Measurements from ENCODE around the gene LIPT2. TPM values are rescaled to one million over a fixed set of nuclear protein-coding genes. Genes with fewer than 3 reads are reported as not detected.

The LIPT2 gene
- total RNA-seq, 1 experiment from 2014 or later: 14.4 TPM

DNA sequence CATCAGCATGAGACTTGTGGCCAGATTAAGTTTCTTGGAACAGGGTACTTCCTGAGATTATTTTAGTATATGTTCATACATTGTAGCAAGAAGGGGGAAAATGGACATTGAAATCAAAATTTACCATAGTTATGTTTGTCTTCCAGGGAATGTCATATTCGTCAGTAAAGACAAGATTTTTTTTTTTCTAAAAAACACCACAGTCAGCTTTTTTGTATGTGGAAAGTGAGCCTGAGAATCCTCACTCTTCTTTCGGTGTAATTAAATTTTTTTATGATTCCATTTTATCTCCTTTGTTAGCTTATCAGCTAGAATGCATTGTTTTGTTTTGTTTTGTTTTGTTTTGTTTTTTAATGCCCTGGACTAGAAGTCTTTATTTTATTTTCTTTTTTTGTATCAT, 31.5 kb upstream of the LIPT2 start:
- H3K4me3 Mint-ChIP-seq (ENCODE audit: unreplicated experiment): no peak overlapping the region
- H3K36me3 Mint-ChIP-seq (ENCODE audit: insufficient read depth, unreplicated experiment): no peaks in the 10 kb centered on the region
- H3K36me3 ChIP-seq (ENCODE audit: control insufficient read depth, insufficient read depth, low read length): no peaks in the 10 kb centered on the region
- H3K4me1 Mint-ChIP-seq (ENCODE audit: low read depth, unreplicated experiment): no peaks in the 10 kb centered on the region
- no peaks in the 10 kb centered on the region for H3K9me3 ChIP-seq
- no peak for DNase-seq
- H3K27ac Mint-ChIP-seq (ENCODE audit: unreplicated experiment): no peak overlapping the region
- POLR2A ChIA-PET: no interaction called here
- TF ChIP-seq, protein P1, sequence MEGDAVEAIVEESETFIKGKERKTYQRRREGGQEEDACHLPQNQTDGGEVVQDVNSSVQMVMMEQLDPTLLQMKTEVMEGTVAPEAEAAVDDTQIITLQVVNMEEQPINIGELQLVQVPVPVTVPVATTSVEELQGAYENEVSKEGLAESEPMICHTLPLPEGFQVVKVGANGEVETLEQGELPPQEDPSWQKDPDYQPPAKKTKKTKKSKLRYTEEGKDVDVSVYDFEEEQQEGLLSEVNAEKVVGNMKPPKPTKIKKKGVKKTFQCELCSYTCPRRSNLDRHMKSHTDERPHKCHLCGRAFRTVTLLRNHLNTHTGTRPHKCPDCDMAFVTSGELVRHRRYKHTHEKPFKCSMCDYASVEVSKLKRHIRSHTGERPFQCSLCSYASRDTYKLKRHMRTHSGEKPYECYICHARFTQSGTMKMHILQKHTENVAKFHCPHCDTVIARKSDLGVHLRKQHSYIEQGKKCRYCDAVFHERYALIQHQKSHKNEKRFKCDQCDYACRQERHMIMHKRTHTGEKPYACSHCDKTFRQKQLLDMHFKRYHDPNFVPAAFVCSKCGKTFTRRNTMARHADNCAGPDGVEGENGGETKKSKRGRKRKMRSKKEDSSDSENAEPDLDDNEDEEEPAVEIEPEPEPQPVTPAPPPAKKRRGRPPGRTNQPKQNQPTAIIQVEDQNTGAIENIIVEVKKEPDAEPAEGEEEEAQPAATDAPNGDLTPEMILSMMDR (IDR thresholded peaks at IDR 0.05; ENCODE audit: insufficient read depth in 1 of 2, low read depth in 1 of 2, low read length in 1 of 2, severe bottlenecking in 1 of 2, unreplicated experiment in 1 of 2): no peak
- peaks cover 3% of the 10 kb centered on the region for H3K27me3 Mint-ChIP-seq (ENCODE audit: insufficient read depth, unreplicated experiment)
- no peaks in the 10 kb centered on the region for H3K4me1 ChIP-seq
- intact Hi-C loops (cut with micrococcal nuclease; ENCODE audit: unreplicated experiment): no loop called here
- BruUV-seq (replicated peaks): no TSS peak
- no peaks in the 10 kb centered on the region for H3K9me3 Mint-ChIP-seq (ENCODE audit: unreplicated experiment)
- H3K4me3 ChIP-seq (ENCODE audit: low read depth, low read length): no peak overlapping the region
- CTCF ChIA-PET: no interaction called here
- no peaks in the 10 kb centered on the region; the same call in 1 of the 2 replicates for H3K27me3 ChIP-seq (replicated peaks; ENCODE audit: control insufficient read depth, insufficient read depth, low read length)

DNA sequence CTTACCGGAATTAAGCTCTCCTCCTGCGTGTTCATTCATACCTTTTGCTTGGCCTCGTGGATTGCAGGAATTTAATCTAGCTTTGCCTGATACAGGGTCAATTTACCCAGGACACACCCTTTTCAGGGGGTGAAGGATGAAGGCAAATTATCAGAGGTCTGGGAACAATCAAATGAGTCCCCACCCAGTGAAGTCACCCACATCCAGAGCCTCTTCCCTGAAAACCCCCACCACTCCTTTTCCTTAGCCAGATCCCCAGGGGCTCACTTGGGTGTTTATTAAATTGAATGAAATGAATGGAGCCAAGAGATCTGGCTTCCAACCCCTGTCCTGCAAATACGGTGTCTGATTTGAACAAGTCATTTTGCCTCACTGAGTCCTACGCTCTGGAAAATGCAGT, 31.0 kb upstream of the LIPT2 start:
- Mint-ChIP-seq H3K4me1 (ENCODE audit: low read depth, unreplicated experiment) (no peaks in the 10 kb centered on the region), H3K4me3 (ENCODE audit: unreplicated experiment) (no peak overlapping the region), H3K9me3 (ENCODE audit: unreplicated experiment) (no peaks in the 10 kb centered on the region), H3K36me3 (ENCODE audit: insufficient read depth, unreplicated experiment) (no peaks in the 10 kb centered on the region), H3K27ac (ENCODE audit: unreplicated experiment) (no peak overlapping the region), H3K27me3 (ENCODE audit: insufficient read depth, unreplicated experiment) (peaks cover 3% of the 10 kb centered on the region)
- H3K4me3 ChIP-seq (ENCODE audit: low read depth, low read length): no peak overlapping the region
- H3K27me3 ChIP-seq (replicated peaks; ENCODE audit: control insufficient read depth, insufficient read depth, low read length): no peaks in the 10 kb centered on the region; the same call in 1 of the 2 replicates
- BruUV-seq (replicated peaks): no TSS peak
- no peaks in the 10 kb centered on the region for H3K4me1 ChIP-seq
- ChIA-PET CTCF (no interaction called here), POLR2A (no interaction called here)
- DNase-seq: no peak
- intact Hi-C loops (cut with micrococcal nuclease; ENCODE audit: unreplicated experiment): no loop called here
- no peaks in the 10 kb centered on the region for H3K36me3 ChIP-seq (ENCODE audit: control insufficient read depth, insufficient read depth, low read length)
- no peaks in the 10 kb centered on the region for H3K9me3 ChIP-seq
- TF ChIP-seq, protein P1 (IDR thresholded peaks at IDR 0.05; ENCODE audit: insufficient read depth in 1 of 2, low read depth in 1 of 2, low read length in 1 of 2, severe bottlenecking in 1 of 2, unreplicated experiment in 1 of 2): no peak

DNA sequence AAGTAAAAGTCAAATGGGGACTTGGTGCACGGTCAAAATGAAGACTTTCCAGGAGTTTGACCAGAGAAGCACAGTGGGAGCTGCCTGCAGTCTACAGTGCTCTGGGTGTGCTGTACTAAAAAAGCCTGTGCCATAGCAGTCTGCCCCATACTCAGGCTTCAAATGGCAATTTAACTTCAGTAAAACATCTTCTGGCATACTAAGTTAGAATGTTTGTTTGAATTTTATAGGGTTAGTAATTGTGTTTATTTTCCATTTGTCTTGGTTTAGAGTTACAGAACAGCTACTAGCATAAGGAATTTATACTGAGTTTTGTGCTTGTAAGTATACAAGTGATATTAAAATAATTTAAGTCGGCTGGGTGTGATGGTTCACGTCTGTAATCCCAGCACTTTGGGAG, 29.3 kb upstream of the LIPT2 start:
- no peaks in the 10 kb centered on the region; the same call in 1 of the 2 replicates for H3K27me3 ChIP-seq (replicated peaks; ENCODE audit: control insufficient read depth, insufficient read depth, low read length)
- no TSS peak for BruUV-seq (replicated peaks)
- no peaks in the 10 kb centered on the region for H3K9me3 ChIP-seq
- H3K4me1 Mint-ChIP-seq (ENCODE audit: low read depth, unreplicated experiment): no peaks in the 10 kb centered on the region
- H3K4me3 Mint-ChIP-seq (ENCODE audit: unreplicated experiment): no peak overlapping the region
- TF ChIP-seq, protein P1 (IDR thresholded peaks at IDR 0.05; ENCODE audit: insufficient read depth in 1 of 2, low read depth in 1 of 2, low read length in 1 of 2, severe bottlenecking in 1 of 2, unreplicated experiment in 1 of 2): no peak
- H3K9me3 Mint-ChIP-seq (ENCODE audit: unreplicated experiment): no peaks in the 10 kb centered on the region
- no peak overlapping the region for H3K27ac Mint-ChIP-seq (ENCODE audit: unreplicated experiment)
- no peaks in the 10 kb centered on the region for H3K4me1 ChIP-seq
- intact Hi-C loops (cut with micrococcal nuclease; ENCODE audit: unreplicated experiment): no loop called here
- no peaks in the 10 kb centered on the region for H3K36me3 ChIP-seq (ENCODE audit: control insufficient read depth, insufficient read depth, low read length)
- ChIA-PET POLR2A (no interaction called here), CTCF (no interaction called here)
- no peak overlapping the region for H3K4me3 ChIP-seq (ENCODE audit: low read depth, low read length)
- peaks cover 3% of the 10 kb centered on the region for H3K27me3 Mint-ChIP-seq (ENCODE audit: insufficient read depth, unreplicated experiment)
- no peaks in the 10 kb centered on the region for H3K36me3 Mint-ChIP-seq (ENCODE audit: insufficient read depth, unreplicated experiment)
- DNase-seq: no peak
